ENCODE data around the gene GBX1.

GBX1 gene

DNA sequence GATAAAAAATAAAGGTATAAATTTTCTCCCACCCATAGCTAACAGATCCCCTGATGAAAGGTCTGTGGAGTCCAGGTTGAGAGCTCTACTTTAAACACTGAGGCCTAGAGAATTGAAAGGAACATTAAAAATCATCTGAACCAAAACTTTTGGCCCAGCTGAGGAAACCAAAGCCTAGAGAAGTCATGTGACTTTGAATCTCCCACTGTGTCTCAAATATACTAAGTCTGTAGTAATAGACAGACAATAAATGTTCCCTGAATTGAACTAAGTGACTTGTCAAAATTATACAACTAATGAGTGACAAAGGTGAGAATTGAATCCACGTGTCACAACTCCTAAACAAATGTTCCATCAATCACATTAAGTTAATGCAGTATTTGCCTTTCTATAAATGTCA lies 5.7 kb downstream of the GBX1 start:
- TF ChIP-seq, protein P1, sequence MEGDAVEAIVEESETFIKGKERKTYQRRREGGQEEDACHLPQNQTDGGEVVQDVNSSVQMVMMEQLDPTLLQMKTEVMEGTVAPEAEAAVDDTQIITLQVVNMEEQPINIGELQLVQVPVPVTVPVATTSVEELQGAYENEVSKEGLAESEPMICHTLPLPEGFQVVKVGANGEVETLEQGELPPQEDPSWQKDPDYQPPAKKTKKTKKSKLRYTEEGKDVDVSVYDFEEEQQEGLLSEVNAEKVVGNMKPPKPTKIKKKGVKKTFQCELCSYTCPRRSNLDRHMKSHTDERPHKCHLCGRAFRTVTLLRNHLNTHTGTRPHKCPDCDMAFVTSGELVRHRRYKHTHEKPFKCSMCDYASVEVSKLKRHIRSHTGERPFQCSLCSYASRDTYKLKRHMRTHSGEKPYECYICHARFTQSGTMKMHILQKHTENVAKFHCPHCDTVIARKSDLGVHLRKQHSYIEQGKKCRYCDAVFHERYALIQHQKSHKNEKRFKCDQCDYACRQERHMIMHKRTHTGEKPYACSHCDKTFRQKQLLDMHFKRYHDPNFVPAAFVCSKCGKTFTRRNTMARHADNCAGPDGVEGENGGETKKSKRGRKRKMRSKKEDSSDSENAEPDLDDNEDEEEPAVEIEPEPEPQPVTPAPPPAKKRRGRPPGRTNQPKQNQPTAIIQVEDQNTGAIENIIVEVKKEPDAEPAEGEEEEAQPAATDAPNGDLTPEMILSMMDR (IDR thresholded peaks at IDR 0.05; ENCODE audit: low read depth, low read length, missing control alignments): no peak
- no peak overlapping the region for H3K4me3 ChIP-seq (ENCODE audit: low read depth, low read length)
- no peak for DNase-seq (ENCODE audit: low read depth)

DNA sequence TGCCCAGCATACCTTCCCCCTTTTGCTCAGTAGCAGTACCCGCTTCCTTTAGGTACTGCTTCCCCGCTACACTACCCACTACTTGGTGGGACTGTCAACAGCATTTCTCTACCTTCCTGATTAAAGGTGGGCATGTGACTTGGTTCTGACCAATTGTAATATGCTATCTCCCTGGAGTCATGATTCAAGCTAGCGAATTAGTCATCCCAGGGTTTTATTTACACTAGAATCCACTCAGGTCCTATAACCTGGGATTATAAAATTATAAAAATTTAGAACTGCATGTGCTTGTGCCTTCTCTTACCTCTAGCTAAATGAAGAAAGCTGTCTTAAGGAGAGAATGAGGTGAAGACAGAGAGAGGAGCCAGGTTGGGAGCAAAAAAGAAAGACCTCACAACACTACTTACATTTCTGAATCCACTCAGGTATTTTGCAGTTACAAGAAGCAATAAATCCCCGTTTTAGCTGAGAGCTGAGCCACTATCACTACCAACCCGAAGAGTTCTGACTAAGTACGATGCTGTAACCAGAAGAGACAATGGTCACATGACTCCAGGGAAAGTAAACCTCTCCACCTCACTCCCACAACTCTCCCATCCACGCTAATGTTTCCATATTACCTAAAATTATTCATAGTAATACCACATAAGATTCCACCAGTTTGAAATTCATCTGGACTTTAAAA lies 9.7 kb downstream of the GBX1 start:
- TF ChIP-seq, protein P1 (IDR thresholded peaks at IDR 0.05; ENCODE audit: low read depth, low read length, missing control alignments): no peak
- no peak for DNase-seq (ENCODE audit: low read depth)
- no peak overlapping the region for H3K4me3 ChIP-seq (ENCODE audit: low read depth, low read length)

DNA sequence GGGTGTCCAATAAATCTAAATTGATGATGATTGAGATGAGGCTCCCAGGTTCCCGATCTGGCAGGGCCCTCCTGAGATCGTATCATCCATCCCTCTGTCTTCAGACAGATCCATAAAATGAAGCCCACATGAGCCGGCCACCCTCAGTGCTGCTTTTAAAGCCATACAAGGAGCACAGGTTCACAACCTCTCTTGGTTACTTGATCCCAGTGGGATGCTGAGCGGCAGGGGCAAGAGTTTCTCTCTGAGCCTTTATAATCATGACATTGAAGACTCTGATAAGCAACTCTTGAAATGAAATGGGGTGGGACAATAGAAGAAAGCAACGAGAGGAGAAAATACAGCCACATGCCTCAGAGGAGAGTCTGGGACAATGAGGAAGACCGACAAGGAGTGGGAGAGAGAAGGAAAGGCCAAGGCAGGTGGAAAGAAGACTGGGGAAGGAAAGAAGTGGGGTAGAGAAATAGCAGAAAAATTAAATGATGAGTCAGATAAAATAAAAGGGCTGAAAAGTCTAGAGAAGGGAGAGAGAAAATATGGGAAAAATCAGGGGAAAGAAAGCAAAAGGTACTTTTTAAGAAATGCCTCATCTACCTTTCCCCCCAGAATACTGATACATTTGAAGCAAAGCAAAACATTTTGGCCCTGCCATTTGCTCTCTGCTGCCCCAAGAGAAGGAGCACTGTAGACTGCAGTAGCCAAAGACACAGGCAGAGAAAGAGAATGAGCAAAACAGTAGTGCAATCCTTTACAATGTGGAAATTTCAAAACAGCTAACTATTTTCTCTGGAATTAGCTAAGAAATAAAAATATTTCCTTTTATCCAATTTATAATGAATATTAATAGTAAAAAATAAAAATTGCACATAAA lies 14.6 kb downstream of the GBX1 start:
- H3K4me3 ChIP-seq (ENCODE audit: low read depth, low read length): no peak overlapping the region
- DNase-seq (ENCODE audit: low read depth): no peak
- TF ChIP-seq, protein P1 (IDR thresholded peaks at IDR 0.05; ENCODE audit: low read depth, low read length, missing control alignments): peak; percentile 4

DNA sequence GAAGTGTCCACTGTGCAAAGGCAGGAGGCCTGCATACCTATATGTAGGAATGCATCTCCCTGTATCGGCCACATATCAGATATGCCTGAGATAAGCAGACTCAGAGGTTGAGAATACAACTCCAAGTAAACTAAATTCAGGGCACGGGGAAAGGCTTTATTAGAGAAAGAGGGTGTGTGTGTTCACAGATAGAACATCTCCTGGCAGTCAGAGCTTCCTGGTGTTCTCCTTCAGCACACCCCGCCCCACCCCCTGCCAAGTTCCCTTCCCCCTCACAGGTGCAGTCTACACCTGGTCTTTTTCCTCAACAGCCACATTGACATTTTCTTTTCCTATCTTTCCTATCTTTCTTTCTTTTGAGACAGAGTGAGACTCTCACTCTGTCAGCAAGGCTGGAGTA lies 17.1 kb downstream of the GBX1 start:
- DNase-seq (ENCODE audit: low read depth): no peak
- no peak overlapping the region for H3K4me3 ChIP-seq (ENCODE audit: low read depth, low read length)

DNA sequence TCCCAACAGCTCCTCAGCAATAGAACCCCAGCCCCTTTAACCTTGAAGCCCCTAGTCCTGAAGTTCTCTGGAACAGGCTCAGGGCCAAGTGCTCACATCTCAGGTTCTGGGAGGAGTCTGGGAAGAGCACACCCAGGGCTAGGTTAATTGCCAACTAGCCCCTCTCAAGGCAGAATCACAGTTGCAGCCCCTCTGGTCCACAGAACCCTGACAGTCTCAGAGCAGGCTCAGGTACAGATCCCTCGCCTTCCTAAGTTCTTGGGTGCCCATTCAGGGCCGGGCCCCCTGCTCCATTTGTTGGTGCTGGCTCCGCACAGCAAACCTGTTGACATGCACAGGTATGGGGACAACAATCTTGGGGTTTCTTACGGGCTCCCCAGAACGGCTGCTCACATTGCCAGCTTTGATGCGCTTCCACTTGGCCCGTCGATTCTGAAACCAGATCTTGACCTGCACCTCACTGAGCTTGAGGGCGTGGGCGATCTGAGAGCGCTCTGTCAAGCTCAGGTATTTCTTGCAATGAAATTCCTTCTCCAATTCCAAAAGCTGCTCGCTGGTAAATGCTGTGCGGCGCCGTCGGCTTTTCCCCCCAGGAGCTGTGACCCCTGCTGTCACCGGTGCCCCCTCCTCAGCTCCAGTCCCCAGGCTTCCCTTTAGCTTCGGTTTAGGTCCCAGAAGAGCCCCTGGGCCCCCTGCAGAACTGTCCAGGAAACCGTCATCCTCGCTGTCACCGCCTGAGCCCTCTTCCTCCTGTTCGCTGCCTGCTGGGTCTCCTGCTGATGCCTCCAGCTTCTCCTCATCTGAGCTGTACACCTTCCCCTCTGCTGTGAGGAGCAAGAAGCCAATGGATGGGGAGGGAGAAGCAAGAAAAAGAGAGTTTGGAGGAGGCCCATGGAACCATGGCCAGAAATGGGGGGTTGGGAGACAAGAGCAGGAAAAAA lies 18.9 kb downstream of the GBX1 start:
- TF ChIP-seq, protein P1 (IDR thresholded peaks at IDR 0.05; ENCODE audit: low read depth, low read length, missing control alignments): no peak
- no peak overlapping the region for H3K4me3 ChIP-seq (ENCODE audit: low read depth, low read length)
- no peak for DNase-seq (ENCODE audit: low read depth)

More for the DNA sequence above, 17.1 kb downstream of the GBX1 start:
- TF ChIP-seq, protein P1 (IDR thresholded peaks at IDR 0.05; ENCODE audit: low read depth, low read length, missing control alignments): no peak

DNA sequence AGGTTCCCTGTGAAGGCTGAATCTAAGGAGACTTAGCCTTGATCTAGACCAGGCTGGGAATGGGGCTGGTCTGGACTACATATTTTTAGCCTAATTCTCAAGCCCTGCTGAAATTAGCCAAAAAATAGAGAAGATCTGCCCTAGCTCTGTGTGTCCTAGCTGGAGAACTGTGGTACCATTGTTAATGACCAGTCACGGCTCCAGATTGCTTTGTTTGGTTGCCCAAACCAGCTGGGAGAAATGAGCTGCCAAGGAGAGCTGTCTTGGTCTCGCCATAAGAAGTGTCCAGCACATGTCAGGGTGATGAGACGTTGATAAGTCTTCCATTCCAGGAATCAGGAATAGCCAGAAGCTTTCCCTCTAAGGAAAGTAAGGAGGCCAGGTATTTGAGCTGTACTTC lies 20.7 kb downstream of the GBX1 start:
- TF ChIP-seq, protein P1 (IDR thresholded peaks at IDR 0.05; ENCODE audit: low read depth, low read length, missing control alignments): no peak
- no peak for DNase-seq (ENCODE audit: low read depth)
- no peak overlapping the region for H3K4me3 ChIP-seq (ENCODE audit: low read depth, low read length)

Data from GM12864 (cell line).